RPMI8226 (cell line): ENCODE results near the gene RFNG.

Experiments used
- DNase-seq: peaks from one replicate; pipeline ENCODE4 v3.0.0-alpha.2; 2015

The RFNG gene

GRCh38 chr17:82012640-82013295 lies 38.8 kb downstream of the RFNG start:
- DNase-seq, result no peak

- no peak for DNase-seq
These were observed 39.4 kb downstream of the RFNG start for GRCh38 chr17:82012261-82012639.

GRCh38 chr17:82011617-82012187 lies 39.9 kb downstream of the RFNG start:
- DNase-seq, result no peak

GRCh38 chr17:82010575-82011525 lies 40.8 kb downstream of the RFNG start:
- no peak for DNase-seq

GRCh38 chr17:82009413-82009812 lies 42.2 kb downstream of the RFNG start:
- no peak for DNase-seq

GRCh38 chr17:82008941-82009405 lies 42.6 kb downstream of the RFNG start:
- DNase-seq, result no peak

- DNase-seq, result no peak
These were observed 43.2 kb downstream of the RFNG start for GRCh38 chr17:82008258-82008940.

- DNase-seq, result no peak
These were observed 43.9 kb downstream of the RFNG start for GRCh38 chr17:82007495-82008257.

- DNase-seq, result no peak
These were observed 44.5 kb downstream of the RFNG start for GRCh38 chr17:82007228-82007494.

- DNase-seq, result no peak
These were observed 45.0 kb downstream of the RFNG start for GRCh38 chr17:82006468-82007227.

- no peak for DNase-seq
These were observed 45.8 kb downstream of the RFNG start for GRCh38 chr17:82005701-82006348.

- DNase-seq, result no peak
These were observed 46.8 kb downstream of the RFNG start for GRCh38 chr17:82004517-82005455.

GRCh38 chr17:82003411-82004381 lies 47.9 kb downstream of the RFNG start:
- DNase-seq, result no peak

GRCh38 chr17:82001571-82002056 lies 50.0 kb downstream of the RFNG start:
- no peak for DNase-seq

GRCh38 chr17:82000803-82001570 lies 50.6 kb downstream of the RFNG start:
- no peak for DNase-seq

- DNase-seq, result no peak
These were observed 51.4 kb downstream of the RFNG start for GRCh38 chr17:81999976-82000802.

GRCh38 chr17:81999587-81999975 lies 52.0 kb downstream of the RFNG start:
- no peak for DNase-seq
